Upper lobe of right lung (tissue), 1 donor: ENCODE data around the gene GAL3ST2. TPM values are rescaled to one million over a fixed set of nuclear protein-coding genes. Genes with fewer than 3 reads are reported as not detected.

Experiments
- ATAC-seq: fragments of 200-7000 bp; cut with Tn5 transposase; one replicate; pipeline ENCODE4 v1.9.1; 2020; ENCODE audit warnings: mild to moderate bottlenecking, moderate library complexity
- DNase-seq: peaks from one replicate; pipeline ENCODE4 v3.0.0-alpha.2; 2020
- H3K27ac ChIP-seq: fragments of 200-600 bp; one replicate; pipeline ENCODE4 v1.8.0; 2022
- H3K27me3 ChIP-seq: fragments of 200-600 bp; one replicate; pipeline ENCODE4 v1.8.0; 2022; ENCODE audit warnings: mild to moderate bottlenecking
- H3K36me3 ChIP-seq: fragments of 200-600 bp; one replicate; pipeline ENCODE4 v1.8.0; 2022
- H3K4me1 ChIP-seq: fragments of 200-600 bp; one replicate; pipeline ENCODE4 v1.8.0; 2022
- H3K4me3 ChIP-seq: fragments of 200-600 bp; one replicate; pipeline ENCODE4 v1.8.0; 2022; ENCODE audit warnings: mild to moderate bottlenecking
- H3K9me3 ChIP-seq: fragments of 200-600 bp; one replicate; pipeline ENCODE4 v1.8.0; 2022
- intact Hi-C: fragments of 100-400 bp; cut with DNase I; formaldehyde crosslinking; loops from one replicate; pipeline ENCODE4 v1.11.0; 2022
- total RNA-seq: library from RNA; stranded (reverse); fragmentation: NEBNext Ultra II Directional; extraction: Animal tissue kit (Norgen Biotek cat#: 25700); gene quantifications from one replicate; pipeline ENCODE4 v1.2.1, GENCODE V29; 2021
- TF ChIP-seq, protein P1 (sequence below): fragments of 200-600 bp; IDR thresholded peaks from one replicate; pipeline ENCODE4 v1.8.0; 2022; ENCODE audit warnings: antibody characterized with exemption
- donor health status: DM: no; HTN: yes; CAD: no; lungs with severe emphysema.

Gene GAL3ST2
- total RNA-seq, 1 donor from 2014 or later = not detected

DNA sequence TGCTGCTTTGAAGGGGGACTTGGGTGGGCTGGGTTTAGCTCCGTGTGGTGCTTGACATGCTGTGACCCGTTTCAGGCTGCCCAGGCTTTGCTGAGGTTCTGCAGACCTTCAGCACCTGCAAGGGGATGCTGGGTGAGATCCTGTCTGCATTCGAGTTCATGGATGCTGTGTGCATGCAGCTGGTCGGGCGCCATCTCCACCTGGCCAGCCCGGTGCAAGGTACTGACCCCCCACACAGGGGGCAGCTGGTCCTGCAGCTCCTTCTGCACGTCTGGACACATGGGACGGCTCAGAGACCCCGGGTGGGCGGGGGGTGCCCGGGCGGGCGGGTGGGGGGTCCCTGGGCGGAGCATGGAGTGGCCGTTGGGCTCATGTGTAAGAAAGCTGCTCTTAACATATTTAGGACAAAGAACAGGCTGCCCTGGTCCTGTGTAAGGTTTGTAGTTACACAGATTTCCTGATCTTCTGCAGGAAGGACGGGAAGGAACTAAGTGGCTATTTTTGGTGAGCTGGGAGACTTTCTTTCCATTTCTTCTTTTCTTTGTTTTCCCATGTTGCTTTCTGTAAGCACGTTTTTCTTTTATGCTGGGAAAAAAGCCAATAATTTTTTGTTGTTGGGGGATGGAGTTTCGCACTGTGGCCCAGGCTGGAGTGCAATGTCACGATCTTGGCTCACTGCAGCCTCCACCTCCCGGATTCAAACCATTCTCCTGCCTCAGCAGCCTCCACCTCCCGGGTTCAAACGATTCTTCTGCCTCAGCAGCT lies 26.4 kb upstream of the GAL3ST2 start:
- ATAC-seq (no peak), DNase-seq (no peak)
- Histone ChIP-seq H3K27me3 (no peaks in the 10 kb centered on the region), H3K9me3 (no peaks in the 10 kb centered on the region), H3K4me1 (peaks cover 6% of the 10 kb centered on the region), H3K27ac (no peak overlapping the region), H3K4me3 (no peak overlapping the region), H3K36me3 (peaks cover 16% of the 10 kb centered on the region)
- TF ChIP-seq, protein P1, sequence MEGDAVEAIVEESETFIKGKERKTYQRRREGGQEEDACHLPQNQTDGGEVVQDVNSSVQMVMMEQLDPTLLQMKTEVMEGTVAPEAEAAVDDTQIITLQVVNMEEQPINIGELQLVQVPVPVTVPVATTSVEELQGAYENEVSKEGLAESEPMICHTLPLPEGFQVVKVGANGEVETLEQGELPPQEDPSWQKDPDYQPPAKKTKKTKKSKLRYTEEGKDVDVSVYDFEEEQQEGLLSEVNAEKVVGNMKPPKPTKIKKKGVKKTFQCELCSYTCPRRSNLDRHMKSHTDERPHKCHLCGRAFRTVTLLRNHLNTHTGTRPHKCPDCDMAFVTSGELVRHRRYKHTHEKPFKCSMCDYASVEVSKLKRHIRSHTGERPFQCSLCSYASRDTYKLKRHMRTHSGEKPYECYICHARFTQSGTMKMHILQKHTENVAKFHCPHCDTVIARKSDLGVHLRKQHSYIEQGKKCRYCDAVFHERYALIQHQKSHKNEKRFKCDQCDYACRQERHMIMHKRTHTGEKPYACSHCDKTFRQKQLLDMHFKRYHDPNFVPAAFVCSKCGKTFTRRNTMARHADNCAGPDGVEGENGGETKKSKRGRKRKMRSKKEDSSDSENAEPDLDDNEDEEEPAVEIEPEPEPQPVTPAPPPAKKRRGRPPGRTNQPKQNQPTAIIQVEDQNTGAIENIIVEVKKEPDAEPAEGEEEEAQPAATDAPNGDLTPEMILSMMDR = no peak
- intact Hi-C loops = no loop called here

DNA sequence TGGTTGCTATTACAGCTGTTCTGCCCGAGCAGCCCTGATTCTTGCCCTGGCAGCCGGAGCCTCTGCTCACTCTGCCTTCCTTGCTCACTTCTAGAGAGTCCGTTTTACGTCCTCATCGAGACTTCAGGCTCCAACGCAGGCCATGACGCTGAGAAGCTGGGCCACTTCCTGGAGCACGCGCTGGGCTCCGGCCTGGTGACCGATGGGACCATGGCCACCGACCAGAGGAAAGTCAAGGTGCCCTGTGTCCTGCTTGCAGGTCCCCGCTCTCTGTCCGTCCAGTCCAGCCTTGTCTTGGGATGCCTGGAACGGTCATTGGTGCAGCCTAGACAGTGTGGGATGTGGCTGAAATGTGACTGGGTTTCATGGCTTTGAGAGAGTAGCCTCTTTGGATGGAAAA lies 25.5 kb upstream of the GAL3ST2 start:
- Histone ChIP-seq H3K9me3 (no peaks in the 10 kb centered on the region), H3K4me1 (peaks cover 6% of the 10 kb centered on the region), H3K36me3 (peaks cover 20% of the 10 kb centered on the region), H3K4me3 (no peak overlapping the region), H3K27me3 (no peaks in the 10 kb centered on the region), H3K27ac (no peak overlapping the region)
- DNase-seq (no peak), ATAC-seq (no peak)
- TF ChIP-seq, protein P1 = no peak
- intact Hi-C loops = no loop called here

DNA sequence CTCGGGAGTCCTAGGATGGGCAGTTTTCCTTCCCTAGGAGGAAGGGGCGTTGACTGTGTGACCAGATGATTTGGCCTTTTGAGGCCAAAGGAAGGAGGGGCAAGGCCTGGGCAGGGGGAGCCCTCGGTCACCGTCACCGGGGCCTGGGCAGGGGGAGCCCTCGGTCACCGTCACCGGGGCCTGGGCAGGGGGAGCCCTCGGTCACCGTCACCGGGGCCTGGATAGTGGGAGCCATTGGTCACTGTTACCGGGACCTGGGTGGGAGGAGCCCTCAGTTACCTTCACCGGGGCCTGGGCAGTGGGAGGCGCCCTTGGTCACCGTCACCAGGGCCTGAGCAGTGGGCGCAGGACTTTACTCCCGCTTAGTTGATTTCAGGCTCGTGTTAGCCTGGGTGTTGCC lies 24.8 kb upstream of the GAL3ST2 start:
- H3K9me3 ChIP-seq = no peaks in the 10 kb centered on the region
- no peak overlapping the region for H3K4me3 ChIP-seq
- H3K27ac ChIP-seq = no peak overlapping the region
- no peaks in the 10 kb centered on the region for H3K27me3 ChIP-seq
- DNase-seq = no peak
- intact Hi-C loops = no loop called here
- peaks cover 25% of the 10 kb centered on the region for H3K36me3 ChIP-seq
- ATAC-seq = no peak
- H3K4me1 ChIP-seq = peaks cover 6% of the 10 kb centered on the region
- TF ChIP-seq, protein P1 = no peak

DNA sequence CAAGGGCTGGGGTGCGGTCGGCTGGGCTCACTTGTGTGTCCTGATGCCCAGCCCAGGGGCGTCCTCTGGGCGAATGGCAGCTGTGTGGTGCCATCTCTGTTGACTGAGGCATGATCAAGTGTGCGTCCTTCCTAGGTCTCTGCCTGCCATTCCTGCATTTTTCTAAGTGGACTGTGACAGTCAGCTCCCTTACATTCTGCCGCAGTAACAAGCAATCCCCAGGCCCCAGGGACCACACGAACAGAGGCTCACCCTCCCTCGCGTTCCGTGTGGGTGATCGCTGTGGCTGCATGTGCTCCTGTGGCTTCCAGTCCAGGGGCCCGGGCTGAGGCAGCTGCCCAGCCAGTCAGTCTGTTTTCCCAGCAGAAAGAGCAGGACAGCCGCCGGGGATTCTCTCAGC lies 24.4 kb upstream of the GAL3ST2 start:
- H3K36me3 ChIP-seq = peaks cover 25% of the 10 kb centered on the region

DNA sequence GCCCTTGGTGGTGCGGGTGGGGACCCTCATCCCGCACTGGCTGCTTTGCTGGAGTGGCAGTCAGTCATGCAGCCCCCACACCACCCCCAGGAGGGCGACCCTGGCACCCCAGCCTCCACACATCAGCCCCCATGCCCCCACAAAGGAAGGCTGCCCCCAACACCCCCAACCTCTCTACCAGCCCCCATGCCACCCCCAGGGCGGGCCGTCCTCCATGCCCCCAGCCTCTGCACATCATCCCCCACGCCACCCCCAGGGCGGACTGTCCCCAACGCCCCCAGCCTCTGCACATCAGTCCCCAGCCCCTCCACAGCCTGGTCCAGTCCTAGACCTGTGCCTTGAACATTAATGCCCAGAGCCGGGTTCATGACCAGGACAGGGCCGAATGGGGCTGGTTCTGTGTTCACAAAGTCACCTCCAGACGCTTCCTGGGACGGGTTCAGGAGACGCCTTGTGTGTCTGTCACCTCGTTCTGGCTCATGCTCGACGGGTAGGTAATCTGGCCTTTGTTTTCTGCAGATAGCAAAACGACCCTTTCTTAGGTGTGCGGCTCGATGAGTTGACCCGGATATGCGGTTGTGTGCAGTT lies 23.8 kb upstream of the GAL3ST2 start:
- no peaks in the 10 kb centered on the region for H3K9me3 ChIP-seq
- H3K27me3 ChIP-seq = no peaks in the 10 kb centered on the region
- TF ChIP-seq, protein P1 = no peak
- peaks cover 25% of the 10 kb centered on the region for H3K36me3 ChIP-seq
- DNase-seq (no peak), ATAC-seq (no peak)
- intact Hi-C loops = no loop called here
- H3K4me1 ChIP-seq = peaks cover 6% of the 10 kb centered on the region
- H3K4me3 ChIP-seq = no peak overlapping the region
- H3K27ac ChIP-seq = no peak overlapping the region

More for the DNA sequence above, 24.4 kb upstream of the GAL3ST2 start:
- intact Hi-C loops = no loop called here
- TF ChIP-seq, protein P1 = no peak
- peaks cover 6% of the 10 kb centered on the region for H3K4me1 ChIP-seq
- no peaks in the 10 kb centered on the region for H3K27me3 ChIP-seq
- H3K9me3 ChIP-seq = no peaks in the 10 kb centered on the region
- DNase-seq (no peak), ATAC-seq (no peak)
- H3K27ac ChIP-seq = no peak overlapping the region
- no peak overlapping the region for H3K4me3 ChIP-seq
